Measurements from ENCODE around the gene ITPK1. TPM values are rescaled to one million over a fixed set of nuclear protein-coding genes. Genes with fewer than 3 reads are reported as not detected.
"Not testable (repeated sequence)": the region's sequence is repeated elsewhere in the genome, so short reads cannot be mapped to it uniquely, and the experiment has no call there.

Gene ITPK1
- polyA plus RNA-seq, 4 donors = 98.8 to 153 (median 138) TPM

DNA sequence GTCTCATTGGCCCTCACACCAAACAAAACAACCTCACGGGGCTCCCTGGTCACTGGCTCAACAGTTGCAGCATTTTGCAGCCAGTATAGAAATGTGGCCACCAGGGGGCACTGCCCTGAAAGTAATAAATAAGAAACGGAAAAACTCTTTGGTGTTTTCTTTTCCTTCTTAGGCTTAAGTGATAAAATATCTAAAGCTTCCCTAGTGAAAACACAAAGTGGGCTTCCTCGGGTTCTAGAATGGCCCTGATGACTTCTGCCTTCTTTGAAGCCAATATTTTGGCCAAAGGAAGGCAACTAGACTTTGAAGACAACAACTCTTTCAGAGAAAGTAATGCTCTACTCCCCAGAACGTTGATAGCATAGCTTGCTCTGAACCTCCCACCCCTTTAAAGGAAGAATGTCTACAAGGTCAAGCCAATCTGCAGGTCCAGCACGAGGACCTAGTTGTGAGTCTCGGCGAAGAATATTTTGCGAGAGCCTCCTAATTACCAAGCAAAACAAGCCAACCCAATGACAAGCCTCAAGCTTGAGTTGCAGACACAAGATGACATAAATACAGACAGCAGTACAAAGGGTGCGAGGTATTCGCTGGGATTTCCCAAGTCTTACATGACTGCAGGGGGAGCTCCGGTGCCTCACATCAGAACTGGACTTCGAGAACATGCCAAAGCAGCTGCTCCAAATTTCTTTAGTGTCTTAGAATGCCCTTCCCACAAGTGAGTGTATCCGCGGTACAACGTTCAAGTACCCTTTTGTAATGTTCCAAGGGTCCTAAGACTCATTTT, 2.6 kb downstream of the ITPK1 start:
- no peaks in the 10 kb centered on the region for H3K27me3 ChIP-seq (ENCODE audit: control insufficient read depth in 3 of 3, insufficient read depth in 3 of 3, low read length in 3 of 3)
- H3K27ac ChIP-seq (ENCODE audit: low read depth in 1 of 3, low read length in 2 of 3) = peak overlapping the region; percentile 69 to 95 (median 90)
- 7 to 15% (median 11%) methylated on average over 15 of the region's 15 CpGs for WGBS, 3 donors
- no peaks in the 10 kb centered on the region for H3K9me3 ChIP-seq (ENCODE audit: control insufficient read depth in 2 of 2, insufficient read depth in 1 of 2, low read depth in 1 of 2, low read length in 1 of 2)
- peak; percentile 87 to 91 for DNase-seq
- peaks cover 0 to 26% (median 0%) of the 10 kb centered on the region in 3 donors for H3K36me3 ChIP-seq (ENCODE audit: control insufficient read depth in 3 of 3, insufficient read depth in 2 of 3, low read depth in 1 of 3, low read length in 3 of 3)
- peaks cover 4 to 30% (median 6%) of the 10 kb centered on the region in 3 donors for H3K4me1 ChIP-seq (ENCODE audit: control insufficient read depth in 3 of 3, insufficient read depth in 2 of 3, low read depth in 1 of 3, low read length in 2 of 3)
- peak overlapping the region in 2 of 3 donors; percentile 60 to 82 for H3K4me3 ChIP-seq (ENCODE audit: low read depth in 1 of 3, low read length in 3 of 3)
- no peak for FAIRE-seq

DNA sequence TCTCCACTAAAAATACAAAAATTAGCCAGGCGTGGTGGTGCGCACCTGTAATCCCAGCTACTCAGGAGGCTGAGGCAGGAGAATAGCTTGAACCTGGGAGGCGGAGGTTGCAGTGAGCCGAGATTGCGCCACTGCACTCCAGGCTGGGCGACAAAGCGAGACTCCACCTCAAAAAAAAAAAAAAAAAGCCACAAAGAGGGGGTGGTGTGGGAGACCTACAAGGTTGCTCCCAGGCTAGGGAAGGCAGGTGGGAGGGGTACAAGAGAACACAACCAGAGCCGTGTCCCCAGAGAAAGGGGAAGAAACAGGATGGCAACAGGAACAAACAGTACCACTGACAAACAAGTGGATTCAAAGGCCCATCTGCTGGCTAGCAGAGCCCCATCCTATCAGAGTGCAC, 4.2 kb downstream of the ITPK1 start:
- WGBS, 3 donors = 77 to 92% (median 89%) methylated on average over 8 of the region's 8 CpGs
- FAIRE-seq; DNase-seq; H3K9me3 ChIP-seq (ENCODE audit: control insufficient read depth in 2 of 2, insufficient read depth in 1 of 2, low read depth in 1 of 2, low read length in 1 of 2); H3K27me3 ChIP-seq (ENCODE audit: control insufficient read depth in 3 of 3, insufficient read depth in 3 of 3, low read length in 3 of 3); H3K4me3 ChIP-seq (ENCODE audit: low read depth in 1 of 3, low read length in 3 of 3); H3K27ac ChIP-seq (ENCODE audit: low read depth in 1 of 3, low read length in 2 of 3): not testable (repeated sequence)
- peaks cover 0 to 36% (median 0%) of the 10 kb centered on the region in 3 donors for H3K36me3 ChIP-seq (ENCODE audit: control insufficient read depth in 3 of 3, insufficient read depth in 2 of 3, low read depth in 1 of 3, low read length in 3 of 3)
- peaks cover 4 to 42% (median 6%) of the 10 kb centered on the region in 3 donors for H3K4me1 ChIP-seq (ENCODE audit: control insufficient read depth in 3 of 3, insufficient read depth in 2 of 3, low read depth in 1 of 3, low read length in 2 of 3)

DNA sequence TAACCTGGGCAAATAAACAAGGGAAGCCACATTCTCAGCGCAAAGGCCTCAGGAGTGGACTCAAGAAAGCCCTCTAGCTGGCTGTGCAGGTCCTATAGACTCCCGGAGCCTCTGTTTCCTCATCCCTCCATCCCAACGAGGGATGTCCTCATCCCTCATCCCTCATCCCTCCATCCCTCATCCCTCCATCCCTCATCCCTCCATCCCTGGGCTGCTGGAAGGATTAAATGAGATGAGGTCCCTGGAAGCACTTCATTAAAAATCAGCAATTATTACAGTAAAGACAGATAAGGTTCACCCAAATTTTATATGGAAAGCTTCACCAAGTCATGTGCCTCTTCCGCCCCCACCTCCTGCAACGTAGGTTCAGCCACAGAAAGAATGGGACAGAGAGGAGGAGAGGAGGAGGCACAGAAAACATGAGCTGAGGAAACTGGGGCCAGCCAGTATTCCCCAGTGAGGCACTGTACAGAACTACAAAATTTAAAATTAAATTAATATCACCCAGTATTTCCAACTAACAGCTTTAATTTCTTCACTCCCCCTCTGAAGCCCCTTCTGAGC, 4.8 kb downstream of the ITPK1 start:
- Histone ChIP-seq H3K9me3 (ENCODE audit: control insufficient read depth in 2 of 2, insufficient read depth in 1 of 2, low read depth in 1 of 2, low read length in 1 of 2) (no peaks in the 10 kb centered on the region), H3K4me1 (ENCODE audit: control insufficient read depth in 3 of 3, insufficient read depth in 2 of 3, low read depth in 1 of 3, low read length in 2 of 3) (peaks cover 4 to 44% (median 12%) of the 10 kb centered on the region in 3 donors), H3K27me3 (ENCODE audit: control insufficient read depth in 3 of 3, insufficient read depth in 3 of 3, low read length in 3 of 3) (no peaks in the 10 kb centered on the region), H3K36me3 (ENCODE audit: control insufficient read depth in 3 of 3, insufficient read depth in 2 of 3, low read depth in 1 of 3, low read length in 3 of 3) (peaks cover 0 to 41% (median 0%) of the 10 kb centered on the region in 3 donors), H3K27ac (ENCODE audit: low read depth in 1 of 3, low read length in 2 of 3) (no peak overlapping the region), H3K4me3 (ENCODE audit: low read depth in 1 of 3, low read length in 3 of 3) (no peak overlapping the region)
- 86 to 90% (median 87%) methylated on average over 5 of the region's 5 CpGs for WGBS, 3 donors
- FAIRE-seq (no peak), DNase-seq (no peak)

DNA sequence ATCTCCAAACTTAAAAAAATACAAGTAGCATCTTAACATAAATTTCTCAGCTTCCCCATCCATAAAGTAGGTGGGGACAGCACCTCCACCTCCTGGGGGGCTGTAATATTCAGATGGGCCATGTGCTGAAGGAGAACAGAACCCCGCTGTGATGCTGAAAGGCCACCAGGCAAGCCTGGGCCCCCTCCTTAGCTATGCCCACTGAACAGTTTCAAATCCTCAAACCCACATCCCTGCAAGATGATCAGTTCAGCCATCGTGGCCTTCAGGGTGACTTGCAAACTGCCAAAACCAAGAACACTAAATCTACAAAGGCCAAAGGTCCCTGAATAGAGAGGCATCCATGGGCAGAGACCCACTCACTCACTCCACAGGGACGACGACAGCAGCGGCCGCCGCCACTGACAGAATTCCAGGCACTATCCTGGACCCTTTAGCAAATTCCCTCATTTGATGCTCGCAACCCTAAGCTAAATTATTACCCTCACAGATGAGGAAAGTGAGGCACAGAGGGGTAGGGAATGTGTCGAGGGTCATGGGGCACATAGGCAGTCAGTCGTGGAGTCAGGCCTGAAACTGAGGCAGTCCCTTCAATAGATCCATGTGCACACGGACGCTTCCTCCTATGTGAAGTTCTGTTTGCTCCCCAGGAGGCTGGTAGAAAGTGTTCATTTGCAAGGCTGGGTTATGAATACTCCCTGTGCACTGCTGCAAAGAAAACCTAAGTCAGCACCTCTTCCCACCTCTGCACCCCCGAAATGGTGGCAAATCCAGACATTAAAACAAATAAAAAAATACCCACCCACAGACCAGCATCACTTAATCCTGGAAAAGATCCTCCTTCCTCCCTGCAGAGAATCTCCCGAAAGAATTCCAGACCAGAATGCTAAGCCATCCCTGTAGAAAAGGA, 5.9 kb downstream of the ITPK1 start:
- Histone ChIP-seq H3K27ac (ENCODE audit: low read depth in 1 of 3, low read length in 2 of 3) (no peak overlapping the region), H3K4me1 (ENCODE audit: control insufficient read depth in 3 of 3, insufficient read depth in 2 of 3, low read depth in 1 of 3, low read length in 2 of 3) (peaks cover 4 to 55% (median 14%) of the 10 kb centered on the region in 3 donors), H3K27me3 (ENCODE audit: control insufficient read depth in 3 of 3, insufficient read depth in 3 of 3, low read length in 3 of 3) (no peaks in the 10 kb centered on the region), H3K9me3 (ENCODE audit: control insufficient read depth in 2 of 2, insufficient read depth in 1 of 2, low read depth in 1 of 2, low read length in 1 of 2) (no peaks in the 10 kb centered on the region), H3K36me3 (ENCODE audit: control insufficient read depth in 3 of 3, insufficient read depth in 2 of 3, low read depth in 1 of 3, low read length in 3 of 3) (peaks cover 0 to 50% (median 0%) of the 10 kb centered on the region in 3 donors), H3K4me3 (ENCODE audit: low read depth in 1 of 3, low read length in 3 of 3) (no peak overlapping the region)
- DNase-seq = no peak
- WGBS, 3 donors = 86 to 89% (median 88%) methylated on average over 14 of the region's 14 CpGs
- FAIRE-seq = no peak

DNA sequence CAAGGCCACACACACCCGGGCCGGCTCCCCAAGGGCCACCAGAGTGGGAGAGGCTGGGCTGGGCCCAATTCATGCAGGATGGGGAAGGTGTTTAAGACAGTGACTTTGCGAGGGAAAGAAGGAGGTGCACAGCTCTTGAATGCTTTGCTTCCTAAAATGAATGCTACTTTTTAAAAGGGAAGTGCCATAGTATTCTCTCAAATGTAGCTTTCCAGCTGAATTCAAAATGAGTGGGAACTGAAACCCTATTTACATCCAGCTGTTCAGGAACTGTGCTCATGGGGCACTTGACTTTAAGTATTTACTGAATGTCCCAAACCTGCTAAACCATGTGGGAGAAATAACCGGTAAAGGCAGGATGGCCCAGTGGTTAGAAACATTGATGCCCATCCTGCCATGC, 7.6 kb downstream of the ITPK1 start:
- FAIRE-seq (no peak), DNase-seq (no peak)
- Histone ChIP-seq H3K4me3 (ENCODE audit: low read depth in 1 of 3, low read length in 3 of 3) (no peak overlapping the region), H3K4me1 (ENCODE audit: control insufficient read depth in 3 of 3, insufficient read depth in 2 of 3, low read depth in 1 of 3, low read length in 2 of 3) (peaks cover 0 to 61% (median 20%) of the 10 kb centered on the region in 3 donors), H3K9me3 (ENCODE audit: control insufficient read depth in 2 of 2, insufficient read depth in 1 of 2, low read depth in 1 of 2, low read length in 1 of 2) (no peaks in the 10 kb centered on the region), H3K27ac (ENCODE audit: low read depth in 1 of 3, low read length in 2 of 3) (peak overlapping the region; percentile 35 to 91 (median 53)), H3K27me3 (ENCODE audit: control insufficient read depth in 3 of 3, insufficient read depth in 3 of 3, low read length in 3 of 3) (no peaks in the 10 kb centered on the region), H3K36me3 (ENCODE audit: control insufficient read depth in 3 of 3, insufficient read depth in 2 of 3, low read depth in 1 of 3, low read length in 3 of 3) (peaks cover 0 to 66% (median 0%) of the 10 kb centered on the region in 3 donors)
- 58 to 71% (median 67%) methylated on average over 4 of the region's 4 CpGs for WGBS, 3 donors

DNA sequence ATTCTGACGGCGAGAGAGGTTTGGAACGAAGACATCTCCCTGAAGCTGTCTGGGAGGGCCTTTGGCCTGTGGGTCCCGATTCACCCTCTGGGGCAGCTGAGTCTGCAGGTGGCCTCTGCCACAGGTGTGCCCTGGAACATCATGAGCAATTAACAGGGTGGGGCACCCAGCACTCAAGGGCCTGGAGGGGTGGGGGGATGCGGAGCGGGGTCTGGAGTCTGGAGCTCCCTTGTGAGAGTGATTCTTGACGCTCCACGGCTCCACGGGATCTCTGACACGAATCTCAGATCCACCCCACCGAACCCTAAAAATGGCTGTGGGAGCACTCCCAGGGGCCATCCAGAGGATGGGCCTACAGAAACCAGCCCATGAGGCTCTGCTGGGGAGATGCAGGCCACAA, 8.3 kb downstream of the ITPK1 start:
- Histone ChIP-seq H3K4me3 (ENCODE audit: low read depth in 1 of 3, low read length in 3 of 3) (no peak overlapping the region), H3K27ac (ENCODE audit: low read depth in 1 of 3, low read length in 2 of 3) (peak overlapping the region; percentile 39 to 91 (median 53)), H3K9me3 (ENCODE audit: control insufficient read depth in 2 of 2, insufficient read depth in 1 of 2, low read depth in 1 of 2, low read length in 1 of 2) (no peaks in the 10 kb centered on the region), H3K36me3 (ENCODE audit: control insufficient read depth in 3 of 3, insufficient read depth in 2 of 3, low read depth in 1 of 3, low read length in 3 of 3) (peaks cover 0 to 68% (median 0%) of the 10 kb centered on the region in 3 donors), H3K27me3 (ENCODE audit: control insufficient read depth in 3 of 3, insufficient read depth in 3 of 3, low read length in 3 of 3) (no peaks in the 10 kb centered on the region), H3K4me1 (ENCODE audit: control insufficient read depth in 3 of 3, insufficient read depth in 2 of 3, low read depth in 1 of 3, low read length in 2 of 3) (peaks cover 0 to 59% (median 20%) of the 10 kb centered on the region in 3 donors)
- FAIRE-seq (no peak), DNase-seq (peak; percentile 70 to 81)
- 42 to 76% (median 59%) methylated on average over 11 of the region's 11 CpGs for WGBS, 3 donors

DNA sequence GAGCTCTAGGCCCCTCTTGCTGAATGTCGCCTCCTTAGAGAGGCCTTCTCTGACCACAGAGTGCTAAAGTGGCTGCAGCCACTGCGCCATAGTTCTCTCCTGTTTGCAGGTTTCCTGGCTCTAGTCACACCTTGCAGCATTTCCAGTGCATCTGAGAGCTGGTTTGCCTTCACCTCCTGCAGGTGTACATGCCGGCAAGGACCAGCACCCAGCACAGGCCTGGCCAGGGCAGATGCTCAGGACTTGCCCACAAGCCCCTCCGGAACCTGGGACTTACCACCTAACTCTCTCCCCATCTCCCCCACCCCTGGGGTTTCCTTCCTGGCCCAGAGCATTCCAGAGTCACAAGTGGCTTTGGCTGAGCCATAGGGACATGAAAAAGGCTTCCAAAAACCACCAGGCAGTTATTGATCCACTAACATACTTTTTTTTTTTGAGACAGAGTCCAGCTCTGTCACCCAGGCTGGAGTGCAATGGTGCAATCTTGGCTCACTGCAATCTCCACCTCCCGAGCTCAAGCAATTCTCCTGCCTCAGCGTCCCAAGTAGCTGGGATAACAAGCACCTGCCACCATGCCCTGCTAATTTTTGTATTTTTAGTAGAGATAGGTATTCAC, 9.1 kb downstream of the ITPK1 start:
- Histone ChIP-seq H3K36me3 (ENCODE audit: control insufficient read depth in 3 of 3, insufficient read depth in 2 of 3, low read depth in 1 of 3, low read length in 3 of 3) (peaks cover 0 to 76% (median 0%) of the 10 kb centered on the region in 3 donors), H3K9me3 (ENCODE audit: control insufficient read depth in 2 of 2, insufficient read depth in 1 of 2, low read depth in 1 of 2, low read length in 1 of 2) (no peaks in the 10 kb centered on the region), H3K27me3 (ENCODE audit: control insufficient read depth in 3 of 3, insufficient read depth in 3 of 3, low read length in 3 of 3) (no peaks in the 10 kb centered on the region), H3K4me3 (ENCODE audit: low read depth in 1 of 3, low read length in 3 of 3) (no peak overlapping the region), H3K27ac (ENCODE audit: low read depth in 1 of 3, low read length in 2 of 3) (peak overlapping the region; percentile 6 to 91 (median 25)), H3K4me1 (ENCODE audit: control insufficient read depth in 3 of 3, insufficient read depth in 2 of 3, low read depth in 1 of 3, low read length in 2 of 3) (peaks cover 0 to 64% (median 22%) of the 10 kb centered on the region in 3 donors)
- FAIRE-seq (no peak), DNase-seq (no peak)
- 66 to 81% (median 69%) methylated on average over 6 of the region's 6 CpGs for WGBS, 3 donors

All from small intestine (tissue), 7 donors.